COLO668 (cell line): Measurements from ENCODE around the gene RNF144B.
"Not testable (repeated sequence)": the region's sequence is repeated elsewhere in the genome, so short reads cannot be mapped to it uniquely, and the experiment has no call there.

Experiments
- DNase-seq: peaks from one replicate; lab custom pipeline; 2025; ENCODE audit not compliant: unreplicated experiment; lab: John Stamatoyannopoulos, UW

Gene RNF144B

GRCh38 chr6:18439581-18439980 is 52.4 kb downstream of the RNF144B start:
- DNase-seq, result no peak

- DNase-seq, result no peak
Measured at GRCh38 chr6:18441251-18441979, 54.3 kb downstream of the RNF144B start.

GRCh38 chr6:18444111-18444510 is 57.0 kb downstream of the RNF144B start:
- no peak for DNase-seq

GRCh38 chr6:18445228-18445627 is 58.1 kb downstream of the RNF144B start:
- DNase-seq, result no peak

GRCh38 chr6:18446771-18447170 is 59.6 kb downstream of the RNF144B start:
- DNase-seq, result no peak

- no peak for DNase-seq
Measured at GRCh38 chr6:18447552-18447951, 60.4 kb downstream of the RNF144B start.

- no peak for DNase-seq
Measured at GRCh38 chr6:18451756-18452155, 64.6 kb downstream of the RNF144B start.

- no peak for DNase-seq
Measured at GRCh38 chr6:18454446-18454845, 67.3 kb downstream of the RNF144B start.

- DNase-seq, result no peak
Measured at GRCh38 chr6:18457065-18457737, 70.1 kb downstream of the RNF144B start.

- DNase-seq, result not testable (repeated sequence)
Measured at GRCh38 chr6:18458086-18458485, 70.9 kb downstream of the RNF144B start.

GRCh38 chr6:18463429-18463828 is 76.3 kb downstream of the RNF144B start:
- no peak for DNase-seq

- DNase-seq, result no peak
Measured at GRCh38 chr6:18464176-18464575, 77.0 kb downstream of the RNF144B start.

- DNase-seq, result no peak
Measured at GRCh38 chr6:18465410-18466154, 78.4 kb downstream of the RNF144B start.

GRCh38 chr6:18467741-18468502 is 80.8 kb downstream of the RNF144B start:
- no peak for DNase-seq

- DNase-seq, result no peak
Measured at GRCh38 chr6:18468503-18468843, 81.3 kb downstream of the RNF144B start.

- no peak for DNase-seq
Measured at GRCh38 chr6:18469536-18469935, 82.4 kb downstream of the RNF144B start.

GRCh38 chr6:18471232-18471964 is 84.2 kb downstream of the RNF144B start:
- no peak for DNase-seq

- no peak for DNase-seq
Measured at GRCh38 chr6:18472941-18473340, 85.8 kb downstream of the RNF144B start.

GRCh38 chr6:18473755-18474154 is 86.6 kb downstream of the RNF144B start:
- no peak for DNase-seq

GRCh38 chr6:18477301-18477941 is 90.3 kb downstream of the RNF144B start:
- no peak for DNase-seq
